ENCODE measurements around the gene HEYL. TPM values are rescaled to one million over a fixed set of nuclear protein-coding genes. Genes with fewer than 3 reads are reported as not detected.

The HEYL gene
- total RNA-seq, 2 donors from 2014 or later: 2.6 to 51.9 TPM

DNA sequence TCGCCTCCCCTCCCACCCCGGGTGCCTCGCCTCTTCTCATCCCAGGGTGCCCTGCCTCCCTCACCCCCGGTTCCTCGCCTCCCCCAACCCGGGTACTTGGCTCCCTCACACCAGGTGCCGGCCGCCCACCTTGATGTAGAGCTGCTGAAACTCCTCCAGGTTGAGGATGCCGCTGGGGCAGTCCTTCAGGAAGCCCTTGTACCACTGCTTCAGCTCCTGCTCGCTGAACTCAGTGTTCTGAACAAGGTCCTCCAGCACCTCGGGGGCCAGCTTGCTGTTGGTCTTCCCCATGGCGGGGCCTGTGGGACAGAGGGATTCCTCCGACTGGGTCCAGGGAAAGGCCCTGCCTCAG is 44.8 kb upstream of the HEYL start:
- 70% methylated on average over 10 of the region's 13 CpGs for WGBS
- Histone ChIP-seq H3K4me1 (replicated peaks) (no peaks in the 10 kb centered on the region), H3K27ac (no peak overlapping the region), H3K4me3 (no peak overlapping the region), H3K9me3 (no peaks in the 10 kb centered on the region), H3K36me3 (no peaks in the 10 kb centered on the region), H3K27me3 (replicated peaks; ENCODE audit: insufficient read depth) (peaks cover 3% of the 10 kb centered on the region)
- no peak for DNase-seq (ENCODE audit: low spot score)
- TF ChIP-seq POLR2A (IDR thresholded peaks at IDR 0.05) (no peak), POLR2AphosphoS5 (IDR thresholded peaks at IDR 0.05) (no peak)
- TF ChIP-seq, protein P1, sequence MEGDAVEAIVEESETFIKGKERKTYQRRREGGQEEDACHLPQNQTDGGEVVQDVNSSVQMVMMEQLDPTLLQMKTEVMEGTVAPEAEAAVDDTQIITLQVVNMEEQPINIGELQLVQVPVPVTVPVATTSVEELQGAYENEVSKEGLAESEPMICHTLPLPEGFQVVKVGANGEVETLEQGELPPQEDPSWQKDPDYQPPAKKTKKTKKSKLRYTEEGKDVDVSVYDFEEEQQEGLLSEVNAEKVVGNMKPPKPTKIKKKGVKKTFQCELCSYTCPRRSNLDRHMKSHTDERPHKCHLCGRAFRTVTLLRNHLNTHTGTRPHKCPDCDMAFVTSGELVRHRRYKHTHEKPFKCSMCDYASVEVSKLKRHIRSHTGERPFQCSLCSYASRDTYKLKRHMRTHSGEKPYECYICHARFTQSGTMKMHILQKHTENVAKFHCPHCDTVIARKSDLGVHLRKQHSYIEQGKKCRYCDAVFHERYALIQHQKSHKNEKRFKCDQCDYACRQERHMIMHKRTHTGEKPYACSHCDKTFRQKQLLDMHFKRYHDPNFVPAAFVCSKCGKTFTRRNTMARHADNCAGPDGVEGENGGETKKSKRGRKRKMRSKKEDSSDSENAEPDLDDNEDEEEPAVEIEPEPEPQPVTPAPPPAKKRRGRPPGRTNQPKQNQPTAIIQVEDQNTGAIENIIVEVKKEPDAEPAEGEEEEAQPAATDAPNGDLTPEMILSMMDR (IDR thresholded peaks at IDR 0.05): no peak
- intact Hi-C loops (cut with DNase I): no loop called here

DNA sequence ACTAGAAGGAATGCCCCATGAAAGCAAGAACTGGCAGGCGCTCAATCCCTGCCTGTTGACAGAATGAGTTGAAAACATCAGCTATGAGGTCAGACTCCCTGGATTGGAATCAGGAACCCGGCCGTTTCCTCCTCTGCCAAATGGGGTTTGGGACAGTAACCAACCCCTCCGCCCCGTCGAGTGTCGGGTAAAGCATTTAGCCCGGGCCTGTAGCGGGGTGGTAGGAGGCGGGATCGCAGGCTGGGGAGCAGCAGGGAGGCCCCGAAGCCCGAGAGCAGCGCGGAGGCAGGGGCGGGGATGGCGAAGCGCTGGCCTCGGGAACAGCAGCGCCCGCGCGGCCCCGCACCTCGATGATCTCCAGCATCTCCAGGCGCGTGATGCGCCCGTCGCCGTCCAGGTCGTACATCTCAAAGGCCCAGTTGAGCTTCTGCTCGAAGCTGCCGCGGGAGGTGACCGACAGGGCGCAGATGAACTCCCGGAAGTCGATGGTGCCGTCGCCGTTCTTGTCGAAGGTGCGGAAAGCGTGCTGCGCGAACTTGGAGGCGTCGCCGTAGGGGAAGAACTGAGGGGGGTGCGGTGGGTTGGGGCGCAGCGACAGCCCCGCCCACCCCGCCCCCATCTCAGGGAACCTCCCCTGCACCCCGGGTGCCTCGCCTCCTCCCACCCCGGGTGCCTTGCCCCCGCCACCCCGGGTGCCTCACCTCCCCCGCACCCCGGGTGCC is 44.3 kb upstream of the HEYL start:
- no peaks in the 10 kb centered on the region for H3K4me1 ChIP-seq (replicated peaks)
- WGBS: 22% methylated on average over 19 of the region's 62 CpGs
- TF ChIP-seq POLR2A (IDR thresholded peaks at IDR 0.05) (no peak), POLR2AphosphoS5 (IDR thresholded peaks at IDR 0.05) (no peak)
- TF ChIP-seq, protein P1 (IDR thresholded peaks at IDR 0.05): no peak
- DNase-seq (ENCODE audit: low spot score): no peak
- H3K9me3 ChIP-seq: no peaks in the 10 kb centered on the region
- H3K27ac ChIP-seq: no peak overlapping the region
- peaks cover 3% of the 10 kb centered on the region for H3K27me3 ChIP-seq (replicated peaks; ENCODE audit: insufficient read depth)
- no peak overlapping the region for H3K4me3 ChIP-seq
- intact Hi-C loops (cut with DNase I): no loop called here
- no peaks in the 10 kb centered on the region for H3K36me3 ChIP-seq

DNA sequence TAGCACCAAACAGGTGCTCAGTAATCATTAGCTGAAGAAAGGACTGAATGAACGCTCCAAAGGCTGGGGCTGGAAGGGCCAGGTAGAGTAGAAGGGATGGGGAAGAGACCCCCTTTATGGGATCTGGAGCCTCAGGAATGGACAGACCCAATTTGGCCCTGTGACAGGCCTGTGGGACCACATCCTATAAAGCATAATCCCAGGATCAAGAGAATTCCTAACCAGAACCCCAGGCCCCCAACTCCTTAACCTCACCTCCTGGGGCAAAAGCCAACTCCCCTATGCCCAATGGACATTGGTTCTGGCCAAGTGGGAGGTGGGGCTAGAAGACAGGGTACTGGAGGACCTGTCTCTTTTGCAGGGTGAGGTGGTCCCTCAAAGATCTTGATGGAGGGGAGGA is 42.6 kb upstream of the HEYL start:
- WGBS: 95% methylated on average over 1 of the region's 1 CpG

DNA sequence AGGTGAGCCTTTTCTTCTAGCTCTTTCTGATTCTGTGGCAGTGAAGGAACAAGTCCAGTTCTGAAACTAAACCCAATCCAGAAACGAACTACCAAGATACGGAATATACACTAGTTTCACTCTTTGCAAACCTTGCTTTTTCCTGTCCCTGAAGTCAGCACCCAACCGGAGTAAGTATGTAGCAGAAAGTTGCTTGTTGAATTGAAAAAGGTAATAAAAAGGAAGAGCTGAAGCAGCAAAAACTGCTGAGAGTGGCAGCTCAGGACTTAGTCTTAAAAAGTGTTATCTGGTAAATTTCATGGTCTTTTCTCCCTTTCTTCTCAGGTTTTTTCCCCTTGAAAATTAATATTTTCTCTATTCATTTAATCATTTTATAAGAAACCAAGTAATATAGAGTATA is 41.9 kb upstream of the HEYL start:
- intact Hi-C loops (cut with DNase I): no loop called here

More for the DNA sequence above, 42.6 kb upstream of the HEYL start:
- Histone ChIP-seq H3K4me1 (replicated peaks) (no peaks in the 10 kb centered on the region), H3K27ac (no peak overlapping the region), H3K27me3 (replicated peaks; ENCODE audit: insufficient read depth) (peaks cover 3% of the 10 kb centered on the region), H3K36me3 (no peaks in the 10 kb centered on the region), H3K4me3 (no peak overlapping the region), H3K9me3 (no peaks in the 10 kb centered on the region)
- intact Hi-C loops (cut with DNase I): no loop called here
- no peak for TF ChIP-seq POLR2A (IDR thresholded peaks at IDR 0.05)
- TF ChIP-seq POLR2AphosphoS5 (IDR thresholded peaks at IDR 0.05): no peak
- TF ChIP-seq, protein P1 (IDR thresholded peaks at IDR 0.05): no peak
- no peak for DNase-seq (ENCODE audit: low spot score)

More for the DNA sequence above, 41.9 kb upstream of the HEYL start:
- 68% methylated on average over 3 of the region's 3 CpGs for WGBS
- Histone ChIP-seq H3K27me3 (replicated peaks; ENCODE audit: insufficient read depth) (peaks cover 3% of the 10 kb centered on the region), H3K9me3 (no peaks in the 10 kb centered on the region), H3K4me3 (no peak overlapping the region), H3K4me1 (replicated peaks) (no peaks in the 10 kb centered on the region), H3K36me3 (no peaks in the 10 kb centered on the region), H3K27ac (no peak overlapping the region)
- TF ChIP-seq POLR2AphosphoS5 (IDR thresholded peaks at IDR 0.05) (no peak), POLR2A (IDR thresholded peaks at IDR 0.05) (no peak)
- TF ChIP-seq, protein P1 (IDR thresholded peaks at IDR 0.05): no peak
- no peak for DNase-seq (ENCODE audit: low spot score)
